Testis (tissue), 3 donors: ENCODE measurements around the gene AP5B1. TPM values are rescaled to one million over a fixed set of nuclear protein-coding genes. Genes with fewer than 3 reads are reported as not detected.

Experiments used
- DNase-seq: peaks from one replicate; pipeline ENCODE4 v3.0.0-alpha.2; 2019
- H3K27ac ChIP-seq, 2 donors: fragments of 200-600 bp; sonication (generic); one replicate each; pipeline ENCODE4 v1.5.1; 2019
- H3K27me3 ChIP-seq: fragments of 200-600 bp; sonication (generic); one replicate; pipeline ENCODE4 v1.5.1; 2019
- H3K36me3 ChIP-seq: fragments of 200-600 bp; sonication (generic); one replicate; pipeline ENCODE4 v1.5.1; 2017; ENCODE audit warnings: low read depth; ENCODE audit errors: missing control alignments
- H3K4me1 ChIP-seq: fragments of 200-600 bp; sonication (generic); one replicate; pipeline ENCODE4 v1.5.1; 2019
- H3K4me3 ChIP-seq, 2 donors: fragments of 200-600 bp; sonication (generic); one replicate each; pipeline ENCODE4 v1.5.1; 2017 to 2019
- H3K9me3 ChIP-seq: fragments of 200-600 bp; sonication (generic); one replicate; pipeline ENCODE4 v1.5.1; 2017
- POLR2A ChIP-seq: fragments of 450-650 bp; IDR thresholded peaks from one replicate; pipeline ENCODE4 v1.6.1; 2017; ENCODE audit warnings: antibody characterized with exemption, mild to moderate bottlenecking, moderate library complexity
- WGBS, 2 donors: methylation state at CpG; one replicate each; pipeline ENCODE4 v1.1.5; 2018; 5-methylcytosine and 5-hydroxymethylcytosine counted together
- intact Hi-C: fragments of 100-400 bp; cut with DNase I; formaldehyde crosslinking; loops from one replicate; pipeline ENCODE4 v1.15.1; 2023; ENCODE audit warnings: low total_unique reads
- polyA plus RNA-seq: library from polyadenylated mRNA; stranded (reverse); fragments of 350-450 nt; fragmentation: Illumina TruSeq; extraction: RNeasy Lipid Tissue Mini Kit (QIAGEN cat#74804); gene quantifications from one replicate; pipeline ENCODE4 v1.2.3, GENCODE V29; 2014; ENCODE audit warnings: low read depth, low replicate concordance; ENCODE audit not compliant: insufficient read depth
- total RNA-seq, 2 donors: library from RNA; depleted of rRNA; stranded (reverse); fragments of >200 nt; gene quantifications; one replicate each; pipeline ENCODE4 v1.2.3, GENCODE V29; 2016
- TF ChIP-seq, protein P1 (sequence below), 3 experiments: fragments of 450-650 bp in 2 of 3; fragments of 200-600 bp in 1 of 3; sonication (generic) in 1 of 3; IDR thresholded peaks; one replicate each; pipeline ENCODE4 v1.5.1; 2016 to 2019; ENCODE audit warnings: antibody characterized with exemption in 3 of 3, mild to moderate bottlenecking in 2 of 3, moderate library complexity in 1 of 3

Gene AP5B1
- total and polyA plus RNA-seq, 3 donors from 2014 or later: 4.5 to 14.8 (median 13.5) TPM

DNA sequence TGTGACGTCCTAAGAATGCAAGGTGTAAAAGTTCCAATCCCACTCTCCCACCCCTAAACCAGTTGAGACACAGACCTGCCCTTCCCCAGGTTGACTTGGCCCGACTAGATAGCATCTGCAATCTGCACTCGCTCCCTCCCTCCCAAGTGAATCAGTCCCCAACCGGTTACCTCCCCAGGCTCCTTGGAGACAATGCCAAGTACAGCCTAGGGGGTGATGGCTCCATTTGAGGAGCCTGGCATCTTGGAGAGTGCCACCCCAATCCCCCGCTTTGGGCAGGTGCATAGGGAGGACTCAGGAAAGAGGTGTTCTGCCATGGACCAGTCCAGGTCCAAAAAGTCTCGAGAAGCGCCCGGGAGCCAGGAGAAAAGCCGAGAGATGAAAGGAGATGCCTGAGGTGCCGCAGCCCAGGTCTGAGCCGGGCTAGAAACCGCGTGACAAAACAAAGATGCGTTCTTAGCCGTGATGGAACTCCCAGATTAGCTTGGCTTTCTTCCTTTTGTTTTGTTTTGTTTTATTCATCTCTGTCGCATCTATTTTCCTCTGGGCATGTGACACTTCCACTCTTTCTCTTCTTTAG, 34.3 kb upstream of the AP5B1 start:
- intact Hi-C loops: loop anchor here (5.0 kb wide), 1 partner anchor 103 kb away; the partner anchor contains the start of gene KAT5
- H3K9me3 ChIP-seq: no peaks in the 10 kb centered on the region
- TF ChIP-seq, protein P1, sequence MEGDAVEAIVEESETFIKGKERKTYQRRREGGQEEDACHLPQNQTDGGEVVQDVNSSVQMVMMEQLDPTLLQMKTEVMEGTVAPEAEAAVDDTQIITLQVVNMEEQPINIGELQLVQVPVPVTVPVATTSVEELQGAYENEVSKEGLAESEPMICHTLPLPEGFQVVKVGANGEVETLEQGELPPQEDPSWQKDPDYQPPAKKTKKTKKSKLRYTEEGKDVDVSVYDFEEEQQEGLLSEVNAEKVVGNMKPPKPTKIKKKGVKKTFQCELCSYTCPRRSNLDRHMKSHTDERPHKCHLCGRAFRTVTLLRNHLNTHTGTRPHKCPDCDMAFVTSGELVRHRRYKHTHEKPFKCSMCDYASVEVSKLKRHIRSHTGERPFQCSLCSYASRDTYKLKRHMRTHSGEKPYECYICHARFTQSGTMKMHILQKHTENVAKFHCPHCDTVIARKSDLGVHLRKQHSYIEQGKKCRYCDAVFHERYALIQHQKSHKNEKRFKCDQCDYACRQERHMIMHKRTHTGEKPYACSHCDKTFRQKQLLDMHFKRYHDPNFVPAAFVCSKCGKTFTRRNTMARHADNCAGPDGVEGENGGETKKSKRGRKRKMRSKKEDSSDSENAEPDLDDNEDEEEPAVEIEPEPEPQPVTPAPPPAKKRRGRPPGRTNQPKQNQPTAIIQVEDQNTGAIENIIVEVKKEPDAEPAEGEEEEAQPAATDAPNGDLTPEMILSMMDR (IDR thresholded peaks at IDR 0.05): no peak
- TF ChIP-seq POLR2A: no peak
- H3K4me1 ChIP-seq: peaks cover 7% of the 10 kb centered on the region
- H3K36me3 ChIP-seq: no peaks in the 10 kb centered on the region
- H3K27me3 ChIP-seq: no peaks in the 10 kb centered on the region
- no peak overlapping the region for H3K4me3 ChIP-seq
- no peak overlapping the region for H3K27ac ChIP-seq
- no peak for DNase-seq
- 89 to 94% methylated on average over 16 of the region's 16 CpGs for WGBS, 2 donors

- Histone ChIP-seq H3K27ac (no peak overlapping the region), H3K4me3 (no peak overlapping the region), H3K36me3 (no peaks in the 10 kb centered on the region), H3K9me3 (no peaks in the 10 kb centered on the region), H3K4me1 (peaks cover 7% of the 10 kb centered on the region), H3K27me3 (no peaks in the 10 kb centered on the region)
- no peak for TF ChIP-seq POLR2A
- TF ChIP-seq, protein P1 (IDR thresholded peaks at IDR 0.05): no peak
- DNase-seq: no peak
- WGBS, 2 donors: 71 to 74% methylated on average over 18 of the region's 18 CpGs
- intact Hi-C loops: no loop called here
Observed at GRCh38 chr11:65814131-65814985, 33.6 kb upstream of the AP5B1 start.

DNA sequence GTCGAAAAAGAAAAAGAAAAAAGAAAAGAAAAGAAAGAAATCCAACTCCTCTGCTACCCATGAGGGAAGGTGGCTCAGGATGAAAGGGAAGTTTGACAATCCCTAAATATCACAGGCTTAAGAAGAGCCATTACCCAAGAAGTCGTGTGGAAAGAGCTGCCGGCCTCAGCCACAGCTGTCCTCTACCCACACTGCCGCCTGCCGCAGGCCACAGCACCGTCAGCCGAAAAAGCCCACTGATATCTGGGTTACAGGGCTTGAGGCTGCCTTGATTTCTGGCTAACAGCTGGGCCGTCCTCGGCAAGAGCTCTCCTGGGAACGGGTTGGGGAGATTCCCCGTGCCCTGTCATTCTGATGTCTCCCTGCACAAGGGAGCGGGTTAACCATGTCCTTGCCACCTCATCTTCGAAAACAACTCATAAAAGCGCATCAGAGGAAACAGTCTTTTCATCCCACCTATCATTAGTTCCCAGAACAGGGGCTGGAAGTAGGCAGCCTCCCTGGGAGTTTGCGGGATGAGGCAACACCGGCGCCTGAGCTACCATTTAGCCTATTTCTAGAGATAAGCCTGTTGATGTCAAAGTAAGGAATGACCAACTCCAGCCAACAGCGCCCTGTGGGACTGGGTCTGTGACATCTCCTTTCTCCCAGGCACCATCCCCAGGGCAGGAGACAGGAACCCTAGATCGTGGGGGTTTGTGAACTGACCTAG, 31.1 kb upstream of the AP5B1 start:
- WGBS, 2 donors: 58 to 63% methylated on average over 19 of the region's 19 CpGs
- no peaks in the 10 kb centered on the region for H3K36me3 ChIP-seq
- intact Hi-C loops: no loop called here
- no peak for TF ChIP-seq POLR2A
- TF ChIP-seq, protein P1 (IDR thresholded peaks at IDR 0.05): no peak
- H3K4me3 ChIP-seq: no peak overlapping the region
- no peaks in the 10 kb centered on the region for H3K27me3 ChIP-seq
- no peaks in the 10 kb centered on the region for H3K4me1 ChIP-seq
- no peak for DNase-seq
- no peak overlapping the region for H3K27ac ChIP-seq
- no peaks in the 10 kb centered on the region for H3K9me3 ChIP-seq

GRCh38 chr11:65810046-65810868, 29.5 kb upstream of the AP5B1 start:
- H3K4me1 ChIP-seq: no peaks in the 10 kb centered on the region
- intact Hi-C loops: no loop called here
- 61 to 69% methylated on average over 23 of the region's 23 CpGs for WGBS, 2 donors
- H3K27ac ChIP-seq: no peak overlapping the region
- H3K4me3 ChIP-seq: no peak overlapping the region
- no peak for DNase-seq
- TF ChIP-seq, protein P1 (IDR thresholded peaks at IDR 0.05): no peak
- no peak for TF ChIP-seq POLR2A
- H3K9me3 ChIP-seq: no peaks in the 10 kb centered on the region
- no peaks in the 10 kb centered on the region for H3K27me3 ChIP-seq
- no peaks in the 10 kb centered on the region for H3K36me3 ChIP-seq
